Ureter (tissue), 1 donor: ENCODE data around the gene OR52E1. TPM values are rescaled to one million over a fixed set of nuclear protein-coding genes. Genes with fewer than 3 reads are reported as not detected.

Experiments
- DNase-seq: peaks from one replicate; pipeline ENCODE4 v3.0.0-alpha.2; 2020; ENCODE audit warnings: low spot score
- total RNA-seq: library from RNA; stranded (reverse); gene quantifications from one replicate; pipeline ENCODE4 v1.2.4, GENCODE V29; 2023
- donor health status: DM: yes; HTN: yes; CAD: no.

OR52E1 gene
- total RNA-seq, 1 donor from 2014 or later = not detected

DNA sequence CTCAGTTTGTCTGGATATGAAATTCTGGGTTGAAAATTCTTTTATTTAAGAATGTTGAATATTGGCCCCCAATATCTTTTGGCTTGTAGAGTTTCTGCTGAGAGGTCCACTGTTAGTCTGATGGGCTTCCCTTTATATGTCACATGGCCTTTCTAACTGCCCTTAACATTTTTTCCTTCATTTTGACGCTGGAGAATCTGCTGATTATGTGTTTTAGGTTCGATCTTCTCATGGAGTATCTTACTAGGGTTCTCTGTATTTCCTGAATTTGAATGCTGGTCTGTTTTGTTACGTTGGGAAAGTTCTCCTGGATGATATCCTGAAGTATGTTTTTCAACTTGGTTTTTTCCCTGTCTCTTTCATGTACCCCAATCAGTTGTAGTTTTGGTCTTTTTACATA lies 46.0 kb downstream of the OR52E1 start:
- DNase-seq = no peak

DNA sequence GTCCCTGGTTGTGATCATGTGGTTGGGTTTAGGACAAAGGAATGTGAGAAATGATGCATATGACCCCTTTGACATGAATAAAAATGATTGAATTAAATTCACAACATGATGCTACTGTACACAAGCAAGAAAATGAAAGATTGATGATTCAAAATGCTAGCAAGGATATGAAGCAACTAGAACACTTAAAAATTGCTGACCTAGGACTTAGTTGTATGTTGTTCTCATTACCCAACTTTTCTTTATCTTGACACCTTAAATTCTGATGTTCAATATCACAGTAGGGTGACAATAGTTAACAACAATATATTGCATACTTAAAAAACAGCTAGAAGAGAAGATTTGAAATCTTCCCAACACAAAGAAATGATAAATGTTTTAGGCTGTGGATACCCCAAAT lies 48.2 kb downstream of the OR52E1 start:
- DNase-seq = no peak

DNA sequence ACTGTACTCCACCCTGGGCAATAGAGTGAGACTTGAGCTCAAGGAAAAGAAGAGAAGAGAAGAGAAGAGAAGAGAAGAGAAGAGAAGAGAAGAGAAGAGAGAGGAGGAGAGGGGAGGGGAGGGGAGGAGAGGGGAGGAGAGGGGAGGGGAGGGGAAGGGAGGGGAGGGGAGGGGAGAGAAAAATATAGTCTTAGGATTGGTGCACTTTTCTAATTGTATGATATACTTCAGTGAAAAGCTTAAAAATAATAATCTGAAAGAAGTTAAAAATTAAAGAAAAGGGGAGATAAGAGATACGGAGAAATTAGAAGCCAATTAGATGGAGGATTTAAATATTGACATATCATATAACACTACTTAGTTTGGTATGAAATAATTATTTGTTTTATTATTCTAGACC lies 49.5 kb downstream of the OR52E1 start:
- no peak for DNase-seq

Other genes starting within 250 kb of the OR52E1 start
- not detected for gene OR51F2, start 248.3 kb upstream of the OR52E1 start, total RNA-seq
- gene OR51S1, start 220.4 kb upstream of the OR52E1 start, total RNA-seq = not detected
- gene OR51T1, start 187.7 kb upstream of the OR52E1 start, total RNA-seq = not detected
- not detected for gene OR51A7, start 165.8 kb upstream of the OR52E1 start, total RNA-seq
- gene OR51G2, start 150.2 kb upstream of the OR52E1 start, total RNA-seq = not detected
- not detected for gene OR51G1, start 145.2 kb upstream of the OR52E1 start, total RNA-seq
- gene OR51A4, start 122.0 kb upstream of the OR52E1 start, total RNA-seq = not detected
- not detected for gene OR51A2, start 113.9 kb upstream of the OR52E1 start, total RNA-seq
- gene OR51L1, start 74.7 kb upstream of the OR52E1 start, total RNA-seq = not detected
- gene OR52J3, start 23.0 kb upstream of the OR52E1 start, total RNA-seq = not detected
- not detected for gene OR52E2, start 9.9 kb upstream of the OR52E1 start, total RNA-seq
- gene OR52A5, start 68.8 kb downstream of the OR52E1 start, total RNA-seq = not detected
- gene OR52A1, start 85.2 kb downstream of the OR52E1 start, total RNA-seq = not detected
- not detected for gene OR51V1, start 131.1 kb downstream of the OR52E1 start, total RNA-seq
- 144 TPM for gene HBB, start 157.5 kb downstream of the OR52E1 start, total RNA-seq
- 0.75 TPM for gene HBD, start 164.9 kb downstream of the OR52E1 start, total RNA-seq
- not detected for gene HBG1, start 180.3 kb downstream of the OR52E1 start, total RNA-seq
- gene HBG2, start 185.2 kb downstream of the OR52E1 start, total RNA-seq = not detected
- gene HBE1, start 200.4 kb downstream of the OR52E1 start, total RNA-seq = not detected
- 0.42 TPM for gene OR51B4, start 232.4 kb downstream of the OR52E1 start, total RNA-seq